ENCODE data around the gene PDGFA. TPM values are rescaled to one million over a fixed set of nuclear protein-coding genes. Genes with fewer than 3 reads are reported as not detected.

The PDGFA gene
- total RNA-seq, 2 donors from 2014 or later = 175 to 219 TPM

- H3K4me1 ChIP-seq (ENCODE audit: control insufficient read depth in 1 of 2, low read depth in 2 of 2) = peaks cover 7 to 9% of the 10 kb centered on the region in 2 donors
- no peak overlapping the region for H3K4me3 ChIP-seq
- no peak overlapping the region for H3K27ac ChIP-seq
- no peak for ATAC-seq (ENCODE audit: insufficient number of reproducible peaks, low FRiP score, low read depth)
- no peaks in the 10 kb centered on the region for H3K9me3 ChIP-seq
- no peak for DNase-seq (ENCODE audit: low spot score)
- no peaks in the 10 kb centered on the region for H3K36me3 ChIP-seq
- no peak for TF ChIP-seq CTCF (IDR thresholded peaks at IDR 0.05)
- no peaks in the 10 kb centered on the region for H3K27me3 ChIP-seq (replicated peaks; ENCODE audit: insufficient read depth)
These were observed 13.6 kb upstream of the PDGFA start for GRCh38 chr7:533266-533665.

GRCh38 chr7:532379-533143 is 12.9 kb upstream of the PDGFA start:
- Histone ChIP-seq H3K36me3 (no peaks in the 10 kb centered on the region), H3K4me3 (no peak overlapping the region), H3K4me1 (ENCODE audit: control insufficient read depth in 1 of 2, low read depth in 2 of 2) (peaks cover under 1 to 2% of the 10 kb centered on the region in 2 donors), H3K27ac (no peak overlapping the region), H3K27me3 (replicated peaks; ENCODE audit: insufficient read depth) (no peaks in the 10 kb centered on the region), H3K9me3 (no peaks in the 10 kb centered on the region)
- no peak for TF ChIP-seq CTCF (IDR thresholded peaks at IDR 0.05)
- no peak for ATAC-seq (ENCODE audit: insufficient number of reproducible peaks, low FRiP score, low read depth)
- no peak for DNase-seq (ENCODE audit: low spot score)

GRCh38 chr7:531777-532176 is 12.1 kb upstream of the PDGFA start:
- TF ChIP-seq CTCF (IDR thresholded peaks at IDR 0.05) = no peak
- no peak for ATAC-seq (ENCODE audit: insufficient number of reproducible peaks, low FRiP score, low read depth)
- Histone ChIP-seq H3K27ac (no peak overlapping the region), H3K9me3 (no peaks in the 10 kb centered on the region), H3K36me3 (no peaks in the 10 kb centered on the region), H3K4me1 (ENCODE audit: control insufficient read depth in 1 of 2, low read depth in 2 of 2) (no peaks in the 10 kb centered on the region), H3K27me3 (replicated peaks; ENCODE audit: insufficient read depth) (no peaks in the 10 kb centered on the region), H3K4me3 (no peak overlapping the region)
- no peak for DNase-seq (ENCODE audit: low spot score)

GRCh38 chr7:528451-528850 is 8.8 kb upstream of the PDGFA start:
- H3K27me3 ChIP-seq (replicated peaks; ENCODE audit: insufficient read depth) = no peaks in the 10 kb centered on the region
- H3K4me3 ChIP-seq = no peak overlapping the region
- ATAC-seq (ENCODE audit: insufficient number of reproducible peaks, low FRiP score, low read depth) (no peak), DNase-seq (ENCODE audit: low spot score) (no peak)
- no peak for TF ChIP-seq CTCF (IDR thresholded peaks at IDR 0.05)
- H3K36me3 ChIP-seq = no peaks in the 10 kb centered on the region
- peaks cover 0 to 14% of the 10 kb centered on the region in 2 donors for H3K4me1 ChIP-seq (ENCODE audit: control insufficient read depth in 1 of 2, low read depth in 2 of 2)
- H3K27ac ChIP-seq = no peak overlapping the region
- peaks cover 7% of the 10 kb centered on the region for H3K9me3 ChIP-seq

GRCh38 chr7:527723-528122 is 8.1 kb upstream of the PDGFA start:
- no peak overlapping the region for H3K27ac ChIP-seq
- H3K27me3 ChIP-seq (replicated peaks; ENCODE audit: insufficient read depth) = no peaks in the 10 kb centered on the region
- H3K4me1 ChIP-seq (ENCODE audit: control insufficient read depth in 1 of 2, low read depth in 2 of 2) = peaks cover 0 to 22% of the 10 kb centered on the region in 2 donors
- no peak for TF ChIP-seq CTCF (IDR thresholded peaks at IDR 0.05)
- no peaks in the 10 kb centered on the region for H3K36me3 ChIP-seq
- H3K9me3 ChIP-seq = peaks cover 7% of the 10 kb centered on the region
- DNase-seq (ENCODE audit: low spot score) (no peak), ATAC-seq (ENCODE audit: insufficient number of reproducible peaks, low FRiP score, low read depth) (no peak)
- H3K4me3 ChIP-seq = no peak overlapping the region
